SIG-M5 treated with dmso at 0.1 percent for 504 hours (cell line): ENCODE results near the gene CDH8.
"Not testable (repeated sequence)": the region's sequence is repeated elsewhere in the genome, so short reads cannot be mapped to it uniquely, and the experiment has no call there.

Experiments used
- DNase-seq: peaks from one replicate; lab custom pipeline; 2025; ENCODE audit not compliant: unreplicated experiment; lab: John Stamatoyannopoulos, UW

CDH8 gene

GRCh38 chr16:61797961-61798507 is 238.2 kb downstream of the CDH8 start:
- DNase-seq, result no peak

DNA sequence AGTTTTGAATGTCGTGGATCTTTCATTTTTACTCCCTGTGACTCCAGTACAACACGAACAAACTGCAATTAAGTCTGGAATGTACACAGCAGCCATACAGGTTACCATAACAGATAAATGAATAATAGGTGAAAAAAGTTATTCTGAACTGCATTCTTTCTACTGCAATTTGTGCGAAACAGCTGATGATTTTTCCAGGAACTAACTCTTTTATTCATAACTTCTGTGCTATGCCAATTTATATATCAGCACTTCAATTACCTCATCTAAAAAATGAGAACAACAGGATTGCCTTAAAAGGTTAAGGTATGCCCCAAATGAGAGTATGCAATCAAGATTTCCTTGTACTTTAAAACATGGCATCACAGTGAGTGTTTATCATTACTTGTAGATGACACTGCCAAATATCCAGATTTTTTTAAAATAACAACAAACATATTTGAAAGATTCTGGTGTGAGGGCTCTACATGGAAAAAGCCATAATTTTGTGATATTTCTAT is 238.9 kb downstream of the CDH8 start:
- DNase-seq, result no peak

GRCh38 chr16:61792194-61792909 is 243.9 kb downstream of the CDH8 start:
- no peak for DNase-seq

GRCh38 chr16:61791464-61791863 is 244.8 kb downstream of the CDH8 start:
- no peak for DNase-seq

GRCh38 chr16:61781855-61782254 is 254.4 kb downstream of the CDH8 start:
- not testable (repeated sequence) for DNase-seq

DNA sequence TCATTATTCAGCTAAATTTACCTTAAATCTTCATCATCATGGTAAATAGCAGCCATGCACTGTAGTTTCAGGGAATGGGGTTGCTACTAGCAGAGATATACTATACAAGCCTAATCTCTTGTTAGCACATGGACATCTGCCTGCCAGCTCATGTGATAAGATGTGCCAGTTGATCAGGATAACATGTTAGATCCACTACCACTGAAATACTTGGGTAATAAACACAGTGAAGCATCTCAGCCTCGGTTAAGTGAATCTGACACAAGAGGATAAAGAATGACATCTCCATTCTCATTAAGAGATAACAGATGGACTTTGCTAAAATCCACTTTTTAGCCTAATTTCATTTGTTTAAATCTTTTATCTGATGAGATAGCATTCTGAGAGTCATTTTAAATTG is 256.1 kb downstream of the CDH8 start:
- no peak for DNase-seq

DNA sequence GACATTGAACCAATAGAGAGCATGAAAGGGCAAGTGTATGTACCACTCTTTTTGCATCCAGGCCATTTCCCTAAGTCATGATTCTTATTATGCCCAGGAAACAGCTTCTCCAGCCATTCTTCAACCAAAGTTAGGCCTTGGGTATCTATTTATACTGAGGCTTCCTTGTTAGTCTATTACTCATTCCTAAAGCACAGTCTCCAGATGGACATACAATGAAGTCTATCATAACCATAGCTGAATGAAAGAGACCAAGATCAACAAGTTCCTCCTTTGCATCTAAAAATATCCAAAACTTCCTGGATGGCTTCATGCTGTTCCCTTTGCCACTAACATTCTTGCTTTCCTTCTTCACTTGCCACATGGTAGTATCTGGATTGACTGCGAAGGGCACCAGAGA is 265.9 kb downstream of the CDH8 start:
- no peak for DNase-seq

DNA sequence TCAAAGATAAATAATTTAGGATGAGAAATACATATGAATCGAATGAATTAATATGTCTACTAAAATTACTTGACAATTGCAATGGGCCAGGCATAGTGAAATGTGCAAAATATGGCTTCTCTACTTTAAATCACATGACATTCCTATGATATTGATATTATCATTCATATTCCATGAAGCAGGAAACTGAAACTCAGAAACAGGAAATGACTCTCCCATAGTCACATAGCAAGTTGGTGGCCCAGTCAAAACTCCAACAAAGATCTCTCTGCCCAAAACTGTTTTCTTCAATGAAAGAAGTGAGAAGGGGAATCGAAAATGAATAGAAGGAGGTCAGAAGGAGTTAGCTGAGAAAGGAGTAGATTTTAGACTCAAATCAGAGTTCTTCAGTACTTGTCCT is 272.2 kb downstream of the CDH8 start:
- DNase-seq, result no peak

GRCh38 chr16:61763013-61763412 is 273.2 kb downstream of the CDH8 start:
- DNase-seq, result no peak

DNA sequence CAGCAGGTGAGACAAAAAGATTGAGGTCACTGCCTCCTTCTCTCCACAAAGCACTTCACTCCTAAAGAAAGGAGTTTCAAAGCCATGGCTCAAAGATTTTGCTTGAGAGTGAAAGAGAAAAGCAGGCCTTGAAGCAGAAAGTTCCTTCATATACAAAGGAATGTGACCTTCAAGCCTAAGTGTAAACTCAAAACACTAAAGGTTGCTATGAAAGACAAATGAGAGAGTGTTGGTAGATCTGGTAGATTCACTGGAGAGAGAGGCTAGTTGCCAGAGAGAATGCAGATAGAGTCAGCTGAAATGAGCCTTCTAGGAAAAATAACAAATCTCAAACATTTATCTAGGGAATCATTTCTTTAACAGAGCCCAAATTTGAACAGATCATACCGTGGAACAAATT is 305.2 kb downstream of the CDH8 start:
- DNase-seq, result no peak

GRCh38 chr16:61726701-61727100 is 309.5 kb downstream of the CDH8 start:
- no peak for DNase-seq

GRCh38 chr16:61726125-61726524 is 310.1 kb downstream of the CDH8 start:
- no peak for DNase-seq

DNA sequence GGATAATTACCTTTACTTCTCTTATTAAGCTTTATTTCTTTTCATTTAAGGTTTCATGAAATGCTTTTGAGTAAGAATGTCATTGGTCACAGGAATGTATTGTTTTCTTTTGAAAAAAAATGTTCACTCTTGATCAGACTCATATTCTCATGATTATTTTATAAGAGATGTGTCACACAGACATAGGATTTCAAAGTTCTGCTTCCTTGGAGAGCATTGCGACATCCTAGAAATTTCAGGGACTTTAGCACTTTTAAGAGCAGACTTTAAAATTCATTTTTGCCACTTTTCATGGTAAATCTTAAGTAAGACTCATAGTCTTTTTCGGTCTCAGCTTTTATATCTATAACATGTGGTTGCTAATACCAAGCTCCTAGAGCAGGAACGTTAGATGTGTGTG is 314.7 kb downstream of the CDH8 start:
- no peak for DNase-seq

- no peak for DNase-seq
Observed at GRCh38 chr16:61715393-61715792, 320.8 kb downstream of the CDH8 start.

DNA sequence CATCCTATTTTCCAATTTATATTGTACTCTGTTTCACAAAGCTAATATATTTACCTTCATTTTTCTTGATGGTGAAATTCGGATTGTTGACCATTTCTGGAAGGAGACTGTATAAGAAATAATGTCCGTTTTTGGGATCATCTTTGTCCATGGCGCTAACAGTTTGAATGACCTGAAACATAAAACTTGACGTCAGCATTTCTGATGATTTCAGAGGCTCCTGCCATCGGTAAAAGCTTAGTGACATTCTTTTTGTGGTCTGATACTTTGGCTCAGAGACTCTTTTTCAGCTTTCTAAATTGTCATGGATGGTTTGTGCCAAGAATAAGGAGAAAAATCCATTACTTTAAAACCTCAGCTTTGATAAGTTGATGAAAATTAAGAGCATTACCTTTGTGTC is 322.5 kb downstream of the CDH8 start:
- DNase-seq, result no peak

- DNase-seq, result not testable (repeated sequence)
Observed at GRCh38 chr16:61699640-61700039, 336.6 kb downstream of the CDH8 start.

DNA sequence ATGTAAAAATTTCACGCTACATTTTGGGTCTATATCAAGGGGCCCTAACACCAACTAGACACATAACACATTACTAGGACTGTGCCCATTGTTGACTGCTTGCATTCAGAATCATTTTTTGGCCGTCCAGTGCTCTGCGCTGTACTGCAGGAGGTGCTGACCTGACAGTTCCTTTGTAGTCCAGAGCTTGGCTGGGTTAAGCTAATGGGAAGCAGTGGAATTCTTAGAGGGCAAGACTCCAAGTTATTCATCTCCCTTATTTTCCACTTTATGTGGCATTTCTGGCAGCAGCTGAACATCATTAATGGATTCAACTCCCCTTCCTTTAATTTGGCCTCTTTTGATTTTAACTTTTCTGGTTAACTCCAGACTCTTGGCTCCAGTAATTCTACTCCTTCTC is 351.7 kb downstream of the CDH8 start:
- DNase-seq, result no peak

DNA sequence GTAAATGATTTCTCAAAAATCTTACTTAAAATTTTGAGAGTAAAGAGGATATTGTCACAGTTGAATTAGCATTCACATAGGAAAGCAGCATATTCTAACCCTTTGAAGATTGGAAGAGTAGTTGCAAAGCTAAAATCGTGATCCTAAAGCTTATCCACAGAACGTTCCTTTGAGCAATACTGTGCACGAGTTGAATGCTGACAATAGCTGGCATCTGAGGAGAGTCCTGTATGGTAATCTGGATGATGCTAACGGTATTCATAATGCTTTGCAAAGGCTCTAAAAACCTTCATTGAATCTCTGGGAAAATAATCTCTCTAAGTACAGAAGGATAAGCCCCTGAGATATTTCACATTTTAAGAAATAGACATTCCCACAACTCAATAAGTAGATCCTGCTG is 354.6 kb downstream of the CDH8 start:
- DNase-seq, result no peak

GRCh38 chr16:61681124-61681523 is 355.1 kb downstream of the CDH8 start:
- DNase-seq, result no peak

GRCh38 chr16:61678182-61678581 is 358.1 kb downstream of the CDH8 start:
- no peak for DNase-seq

- no peak for DNase-seq
Observed at GRCh38 chr16:61677776-61678175, 358.5 kb downstream of the CDH8 start.

DNA sequence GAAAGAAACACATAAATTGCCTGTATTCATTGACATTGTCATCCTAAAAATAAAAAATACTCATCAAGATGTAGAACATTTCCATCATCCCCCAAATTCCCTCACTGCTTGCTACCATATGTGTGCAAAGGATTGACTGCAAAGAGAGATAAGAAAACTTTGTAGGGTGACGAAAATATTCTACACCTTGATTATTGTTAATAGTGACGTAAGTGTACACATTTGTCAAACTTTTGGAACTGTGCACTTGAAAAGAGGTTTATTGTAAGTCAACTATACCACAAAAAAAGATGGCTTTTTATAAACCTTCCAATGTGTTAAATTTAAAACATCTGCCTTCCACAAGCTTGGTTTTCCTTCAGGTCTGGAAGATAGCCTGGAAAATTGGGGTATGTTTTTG is 359.5 kb downstream of the CDH8 start:
- DNase-seq, result no peak

DNA sequence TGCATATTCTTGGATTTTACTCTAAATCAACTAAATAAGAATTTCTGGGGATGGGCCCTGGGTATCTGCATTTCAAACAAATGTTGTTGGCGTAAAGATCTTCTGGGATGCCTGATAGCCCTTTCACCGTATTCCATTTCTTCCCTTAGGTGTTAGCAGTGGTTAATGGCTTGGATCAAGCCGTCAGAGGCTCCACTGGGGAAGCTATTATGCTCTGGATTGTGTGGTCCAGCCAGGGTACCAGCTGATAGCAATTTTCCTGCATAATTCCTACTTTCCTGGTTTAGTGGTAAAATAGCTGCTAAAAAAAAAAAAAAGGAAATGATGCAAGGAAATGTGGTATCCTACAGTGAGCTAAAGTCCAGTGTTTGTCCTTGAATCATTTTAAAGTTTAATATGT is 365.1 kb downstream of the CDH8 start:
- DNase-seq, result no peak
